Measurements from ENCODE around the gene FRYL. TPM values are rescaled to one million over a fixed set of nuclear protein-coding genes. Genes with fewer than 3 reads are reported as not detected.
A peak's percentile ranks its signal among the peaks of the same experiment; 100 is the strongest.

The FRYL gene
- total and polyA plus RNA-seq, 3 experiments from 2014 or later = 34.9 to 70.3 (median 69.3) TPM

DNA sequence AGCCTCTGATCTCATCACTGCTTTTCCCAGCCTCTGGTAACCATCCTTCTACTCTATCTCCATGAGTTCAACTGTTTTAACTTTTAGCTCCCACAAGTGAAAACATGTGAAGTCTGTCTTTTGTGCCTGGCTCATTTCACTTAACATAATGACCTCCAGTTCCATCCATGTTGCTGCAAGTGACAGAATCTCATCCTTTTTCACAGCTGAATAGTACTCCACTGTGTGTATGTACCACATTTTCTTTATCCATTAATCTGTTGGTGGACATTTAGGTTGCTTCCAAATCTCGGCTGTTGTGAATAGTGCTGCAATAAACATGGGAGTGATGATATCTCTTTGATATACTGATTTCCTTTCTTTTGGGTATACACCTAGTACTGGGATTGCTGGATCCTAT lies 109.5 kb downstream of the FRYL start:
- no peak overlapping the region for H3K4me3 Mint-ChIP-seq
- H3K9me3 Mint-ChIP-seq = peaks cover 0 to 4% (median 0%) of the 10 kb centered on the region in 5 donors
- ChIA-PET POLR2A (no interaction called here), CTCF (no interaction called here)
- Histone ChIP-seq H3K27ac (ENCODE audit: low read depth, low read length) (no peak overlapping the region), H3K4me3 (ENCODE audit: low read length) (no peak overlapping the region), H3K4me1 (ENCODE audit: insufficient read depth, low read length) (peaks cover 8% of the 10 kb centered on the region), H3K9me3 (ENCODE audit: low read length) (no peaks in the 10 kb centered on the region), H3K27me3 (ENCODE audit: insufficient read depth, low read length, poor library complexity, severe bottlenecking) (no peaks in the 10 kb centered on the region), H3K36me3 (ENCODE audit: insufficient read depth, low read length) (no peaks in the 10 kb centered on the region)
- H3K27me3 Mint-ChIP-seq = no peaks in the 10 kb centered on the region
- H3K4me1 Mint-ChIP-seq = peaks cover 41 to 63% (median 55%) of the 10 kb centered on the region in 3 donors
- peak overlapping the region in 2 of 8 donors; percentile 51 to 86 for H3K27ac Mint-ChIP-seq
- DNase-seq = no peak
- H3K36me3 Mint-ChIP-seq = peaks cover 5 to 11% (median 6%) of the 10 kb centered on the region in 3 donors

DNA sequence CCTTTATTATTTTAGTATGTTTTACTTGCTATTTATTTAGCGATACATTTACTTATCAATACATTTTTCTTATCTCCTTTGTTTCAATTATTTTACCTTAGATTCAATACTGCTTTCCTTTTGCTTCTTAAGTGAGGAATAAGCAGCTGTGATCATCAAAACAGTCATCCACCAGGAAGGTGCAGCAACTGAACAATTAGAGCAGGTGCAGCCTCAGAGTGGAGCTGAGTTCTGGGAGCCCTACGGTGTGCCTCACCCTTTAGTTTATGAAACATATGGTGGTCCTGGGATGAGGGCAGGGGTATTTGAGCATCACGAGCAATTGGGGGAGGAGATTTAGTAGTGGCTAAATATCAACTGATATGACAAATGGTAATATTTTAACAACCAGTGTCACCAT lies 111.0 kb downstream of the FRYL start:
- H3K36me3 ChIP-seq (ENCODE audit: insufficient read depth, low read length) = no peaks in the 10 kb centered on the region
- peak overlapping the region in 2 of 8 donors; percentile 5 to 44 for H3K27ac Mint-ChIP-seq
- peaks cover 0 to 4% (median 0%) of the 10 kb centered on the region in 5 donors for H3K9me3 Mint-ChIP-seq
- H3K4me1 Mint-ChIP-seq = peaks cover 43 to 70% (median 65%) of the 10 kb centered on the region in 3 donors
- H3K27me3 Mint-ChIP-seq = no peaks in the 10 kb centered on the region
- DNase-seq = no peak
- ChIA-PET POLR2A (no interaction called here), CTCF (no interaction called here)
- H3K36me3 Mint-ChIP-seq = peaks cover 3 to 9% (median 7%) of the 10 kb centered on the region in 3 donors
- no peak overlapping the region for H3K4me3 ChIP-seq (ENCODE audit: low read length)
- no peak overlapping the region for H3K27ac ChIP-seq (ENCODE audit: low read depth, low read length)
- no peaks in the 10 kb centered on the region for H3K27me3 ChIP-seq (ENCODE audit: insufficient read depth, low read length, poor library complexity, severe bottlenecking)
- H3K4me1 ChIP-seq (ENCODE audit: insufficient read depth, low read length) = peaks cover 10% of the 10 kb centered on the region
- H3K9me3 ChIP-seq (ENCODE audit: low read length) = no peaks in the 10 kb centered on the region
- no peak overlapping the region for H3K4me3 Mint-ChIP-seq

GRCh38 chr4:48668254-48669017 lies 111.6 kb downstream of the FRYL start:
- Histone ChIP-seq H3K36me3 (ENCODE audit: insufficient read depth, low read length) (no peaks in the 10 kb centered on the region), H3K27ac (ENCODE audit: low read depth, low read length) (no peak overlapping the region), H3K4me3 (ENCODE audit: low read length) (no peak overlapping the region), H3K27me3 (ENCODE audit: insufficient read depth, low read length, poor library complexity, severe bottlenecking) (no peaks in the 10 kb centered on the region), H3K4me1 (ENCODE audit: insufficient read depth, low read length) (peaks cover 10% of the 10 kb centered on the region), H3K9me3 (ENCODE audit: low read length) (no peaks in the 10 kb centered on the region)
- peaks cover 0 to 4% (median 0%) of the 10 kb centered on the region in 5 donors for H3K9me3 Mint-ChIP-seq
- CTCF ChIA-PET = no interaction called here
- POLR2A ChIA-PET = no interaction called here
- H3K27ac Mint-ChIP-seq = peak overlapping the region in 2 of 8 donors; percentile 5 to 26
- no peaks in the 10 kb centered on the region for H3K27me3 Mint-ChIP-seq
- no peak overlapping the region for H3K4me3 Mint-ChIP-seq
- H3K4me1 Mint-ChIP-seq = peaks cover 44 to 69% (median 64%) of the 10 kb centered on the region in 3 donors
- H3K36me3 Mint-ChIP-seq = peaks cover 3 to 14% (median 12%) of the 10 kb centered on the region in 3 donors
- DNase-seq = no peak

GRCh38 chr4:48667148-48667547 lies 112.9 kb downstream of the FRYL start:
- Histone ChIP-seq H3K4me3 (ENCODE audit: low read length) (no peak overlapping the region), H3K27ac (ENCODE audit: low read depth, low read length) (no peak overlapping the region), H3K9me3 (ENCODE audit: low read length) (no peaks in the 10 kb centered on the region), H3K27me3 (ENCODE audit: insufficient read depth, low read length, poor library complexity, severe bottlenecking) (no peaks in the 10 kb centered on the region), H3K36me3 (ENCODE audit: insufficient read depth, low read length) (no peaks in the 10 kb centered on the region), H3K4me1 (ENCODE audit: insufficient read depth, low read length) (peaks cover 10% of the 10 kb centered on the region)
- Mint-ChIP-seq H3K27me3 (no peaks in the 10 kb centered on the region), H3K4me3 (peak overlapping the region in 2 of 7 donors; percentile 7 to 8), H3K9me3 (peaks cover 0 to 9% (median 0%) of the 10 kb centered on the region in 5 donors), H3K4me1 (peaks cover 35 to 63% (median 59%) of the 10 kb centered on the region in 3 donors), H3K27ac (peak overlapping the region in 3 of 8 donors; percentile 2 to 74 (median 51)), H3K36me3 (peaks cover 8 to 17% (median 16%) of the 10 kb centered on the region in 3 donors)
- POLR2A ChIA-PET = no interaction called here
- DNase-seq = no peak
- CTCF ChIA-PET = no interaction called here

DNA sequence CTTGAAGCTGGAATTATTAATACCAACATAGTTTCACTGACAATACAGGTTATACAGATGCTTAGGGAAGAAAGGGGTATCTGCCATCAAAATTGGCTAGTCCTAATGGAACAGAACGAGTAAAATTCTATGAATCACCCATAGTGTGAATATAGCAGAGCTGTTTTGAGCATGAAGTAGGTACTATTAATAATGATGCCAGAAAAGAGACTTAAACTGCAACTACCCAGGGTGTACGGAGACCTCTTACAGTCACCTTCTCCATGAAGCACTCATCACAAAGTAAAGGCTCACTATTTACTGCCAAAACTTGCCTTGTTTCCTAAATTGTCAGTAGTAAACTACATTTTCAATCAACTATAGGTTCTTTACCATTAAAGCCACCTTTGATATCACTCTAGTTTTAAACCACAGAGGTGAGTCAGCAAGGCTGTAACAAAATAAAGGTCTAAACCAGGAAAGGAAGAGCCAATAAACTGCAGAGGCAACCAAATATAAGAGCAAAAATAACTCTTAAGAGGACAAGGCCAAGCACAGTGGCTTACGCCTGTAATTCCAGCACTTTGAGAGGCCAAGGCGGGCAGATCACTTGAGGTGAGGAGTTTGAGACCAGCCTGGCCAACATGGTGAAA lies 114.4 kb downstream of the FRYL start:
- POLR2A ChIA-PET = no interaction called here

DNA sequence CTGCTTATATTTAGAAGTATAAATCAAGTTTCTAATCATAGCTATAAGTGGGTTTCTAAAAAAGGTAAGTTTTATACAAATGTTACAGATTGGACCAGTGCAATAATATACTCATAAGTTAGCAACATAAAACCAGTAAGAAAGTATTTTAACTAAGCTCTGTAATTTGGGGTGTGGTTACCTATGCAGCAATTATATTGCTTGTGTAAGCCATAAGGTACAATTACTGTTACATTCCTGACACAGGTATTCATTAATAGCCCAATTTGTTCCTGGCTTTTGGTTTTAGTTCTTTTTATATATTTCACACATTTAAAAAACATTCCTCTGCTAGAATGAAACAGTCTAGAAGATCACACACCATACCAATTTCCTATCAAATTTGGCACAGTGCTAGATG lies 115.1 kb downstream of the FRYL start:
- Mint-ChIP-seq H3K27ac (no peak overlapping the region), H3K27me3 (no peaks in the 10 kb centered on the region), H3K4me3 (peak overlapping the region in 1 of 7 donors; percentile 60), H3K36me3 (peaks cover 8 to 20% (median 15%) of the 10 kb centered on the region in 3 donors), H3K4me1 (peaks cover 45 to 78% (median 73%) of the 10 kb centered on the region in 3 donors), H3K9me3 (peaks cover 0 to 9% (median 3%) of the 10 kb centered on the region in 5 donors)
- Histone ChIP-seq H3K4me1 (ENCODE audit: insufficient read depth, low read length) (peaks cover 10% of the 10 kb centered on the region), H3K9me3 (ENCODE audit: low read length) (no peaks in the 10 kb centered on the region), H3K27me3 (ENCODE audit: insufficient read depth, low read length, poor library complexity, severe bottlenecking) (no peaks in the 10 kb centered on the region), H3K36me3 (ENCODE audit: insufficient read depth, low read length) (no peaks in the 10 kb centered on the region), H3K4me3 (ENCODE audit: low read length) (no peak overlapping the region), H3K27ac (ENCODE audit: low read depth, low read length) (no peak overlapping the region)
- no peak for DNase-seq
- POLR2A ChIA-PET = no interaction called here
- CTCF ChIA-PET = no interaction called here

More for the DNA sequence above, 114.4 kb downstream of the FRYL start:
- H3K27ac ChIP-seq (ENCODE audit: low read depth, low read length) = no peak overlapping the region
- Mint-ChIP-seq H3K4me3 (peak overlapping the region in 3 of 7 donors; percentile 2 to 59 (median 5)), H3K27me3 (no peaks in the 10 kb centered on the region), H3K4me1 (peaks cover 43 to 74% (median 70%) of the 10 kb centered on the region in 3 donors), H3K9me3 (peaks cover 0 to 9% (median 3%) of the 10 kb centered on the region in 5 donors), H3K27ac (peak overlapping the region in 6 of 8 donors; percentile 4 to 66 (median 44)), H3K36me3 (peaks cover 9 to 21% (median 16%) of the 10 kb centered on the region in 3 donors)
- no peak overlapping the region for H3K4me3 ChIP-seq (ENCODE audit: low read length)
- no peak for DNase-seq
- no peaks in the 10 kb centered on the region for H3K36me3 ChIP-seq (ENCODE audit: insufficient read depth, low read length)
- peaks cover 10% of the 10 kb centered on the region for H3K4me1 ChIP-seq (ENCODE audit: insufficient read depth, low read length)
- H3K27me3 ChIP-seq (ENCODE audit: insufficient read depth, low read length, poor library complexity, severe bottlenecking) = no peaks in the 10 kb centered on the region
- CTCF ChIA-PET = no interaction called here
- H3K9me3 ChIP-seq (ENCODE audit: low read length) = no peaks in the 10 kb centered on the region

GRCh38 chr4:48661391-48661790 lies 118.7 kb downstream of the FRYL start:
- H3K4me3 ChIP-seq (ENCODE audit: low read length) = no peak overlapping the region
- no peaks in the 10 kb centered on the region for H3K27me3 ChIP-seq (ENCODE audit: insufficient read depth, low read length, poor library complexity, severe bottlenecking)
- no peak for DNase-seq
- no peaks in the 10 kb centered on the region for H3K36me3 ChIP-seq (ENCODE audit: insufficient read depth, low read length)
- Mint-ChIP-seq H3K9me3 (peaks cover 0 to 9% (median 3%) of the 10 kb centered on the region in 5 donors), H3K4me1 (peaks cover 33 to 69% (median 58%) of the 10 kb centered on the region in 3 donors), H3K36me3 (peaks cover 11 to 21% (median 18%) of the 10 kb centered on the region in 3 donors), H3K27me3 (no peaks in the 10 kb centered on the region), H3K27ac (no peak overlapping the region), H3K4me3 (no peak overlapping the region)
- H3K9me3 ChIP-seq (ENCODE audit: low read length) = no peaks in the 10 kb centered on the region
- ChIA-PET CTCF (no interaction called here), POLR2A (no interaction called here)
- H3K27ac ChIP-seq (ENCODE audit: low read depth, low read length) = no peak overlapping the region
- peaks cover 6% of the 10 kb centered on the region for H3K4me1 ChIP-seq (ENCODE audit: insufficient read depth, low read length)

- Mint-ChIP-seq H3K27ac (no peak overlapping the region), H3K4me1 (peaks cover 27 to 62% (median 50%) of the 10 kb centered on the region in 3 donors), H3K4me3 (no peak overlapping the region), H3K9me3 (peaks cover 0 to 9% (median 3%) of the 10 kb centered on the region in 5 donors), H3K27me3 (no peaks in the 10 kb centered on the region), H3K36me3 (peaks cover 11 to 21% (median 18%) of the 10 kb centered on the region in 3 donors)
- DNase-seq = no peak
- Histone ChIP-seq H3K27me3 (ENCODE audit: insufficient read depth, low read length, poor library complexity, severe bottlenecking) (no peaks in the 10 kb centered on the region), H3K4me1 (ENCODE audit: insufficient read depth, low read length) (no peaks in the 10 kb centered on the region), H3K27ac (ENCODE audit: low read depth, low read length) (no peak overlapping the region), H3K36me3 (ENCODE audit: insufficient read depth, low read length) (no peaks in the 10 kb centered on the region), H3K9me3 (ENCODE audit: low read length) (no peaks in the 10 kb centered on the region), H3K4me3 (ENCODE audit: low read length) (no peak overlapping the region)
- ChIA-PET CTCF (no interaction called here), POLR2A (no interaction called here)
Measured at GRCh38 chr4:48660347-48660746, 119.7 kb downstream of the FRYL start.

Measured in CD8-positive, alpha-beta memory T cell (primary cell).